Right forelimb (tissue), 1 donor: ENCODE results near the gene FANCI.

Source experiments
- DNase-seq: peaks from one replicate; pipeline ENCODE4 v3.0.0-alpha.2; 2018

The FANCI gene

GRCh38 chr15:89363133-89363532 lies 119.4 kb downstream of the FANCI start:
- no peak for DNase-seq

GRCh38 chr15:89363770-89364169 lies 120.0 kb downstream of the FANCI start:
- DNase-seq: no peak

GRCh38 chr15:89364341-89364740 lies 120.6 kb downstream of the FANCI start:
- no peak for DNase-seq

GRCh38 chr15:89364741-89365450 lies 121.1 kb downstream of the FANCI start:
- DNase-seq: no peak

- no peak for DNase-seq
These were observed 121.8 kb downstream of the FANCI start for GRCh38 chr15:89365462-89366065.
